ENCODE measurements around the gene COMMD1.

Gene COMMD1

DNA sequence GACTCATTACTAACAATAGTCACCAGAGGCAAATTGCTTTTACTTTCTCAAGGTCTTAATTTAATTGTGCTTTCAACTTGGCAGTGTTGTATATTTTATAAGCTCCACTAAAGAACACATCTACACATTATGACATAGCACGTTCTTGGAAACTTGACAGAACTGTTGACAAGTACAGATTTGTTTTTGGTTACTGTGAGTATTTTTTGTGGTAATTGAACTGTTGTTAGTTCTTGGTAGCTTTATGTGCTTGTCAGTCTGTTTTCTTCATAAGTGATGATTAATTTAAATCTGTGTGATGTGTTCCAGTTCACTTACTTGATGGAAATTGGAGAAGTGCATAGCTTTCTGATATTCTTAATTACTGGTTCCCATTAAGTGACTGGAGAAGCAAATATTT, 63.9 kb downstream of the COMMD1 start (continued):
- TF ChIP-seq ZNF354C (tag by site-specific recombination; IDR thresholded peaks at IDR 0.05; ENCODE audit: borderline replicate concordance, low read depth) = no peak

DNA sequence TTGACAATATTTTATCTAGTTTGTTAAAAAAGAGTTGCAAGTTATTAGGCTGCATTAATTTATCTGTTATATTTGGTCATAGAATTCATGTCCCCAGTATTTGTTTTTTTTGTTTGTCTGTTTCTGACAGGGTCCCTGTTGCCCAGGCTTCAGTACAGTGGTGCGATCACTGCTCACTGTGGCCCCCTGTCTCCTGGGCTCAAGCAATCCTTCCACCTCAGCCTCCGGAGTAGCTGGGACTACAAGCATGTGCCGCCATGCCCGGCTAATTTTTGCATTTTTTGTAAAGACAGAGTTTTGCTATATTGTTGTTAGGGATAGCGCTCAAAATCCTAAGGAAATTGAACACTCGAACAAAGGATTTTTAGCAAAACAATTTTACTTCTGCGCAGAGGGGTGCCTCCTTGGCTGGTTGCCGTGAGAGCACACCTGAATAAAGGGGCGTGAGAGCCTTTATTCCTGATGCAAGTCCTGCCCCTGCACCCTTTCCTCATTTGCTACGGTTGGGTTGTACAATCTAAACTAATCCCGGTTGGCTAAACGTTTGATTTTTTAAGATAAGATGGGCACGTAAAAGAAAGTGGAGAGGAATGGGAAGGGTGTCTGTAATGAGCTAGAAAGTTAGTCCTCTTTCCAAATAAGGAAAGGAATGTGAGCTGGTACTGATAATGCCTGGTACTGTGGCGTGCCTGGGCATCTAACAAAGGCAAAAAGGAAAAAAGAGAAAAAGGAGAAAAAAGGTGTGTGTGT, 65.5 kb downstream of the COMMD1 start:
- H3K36me3 ChIP-seq (ENCODE audit: control insufficient read depth in 2 of 2, insufficient read depth in 1 of 2, low read length in 2 of 2) = no peaks in the 10 kb centered on the region
- H3K4me3 ChIP-seq (ENCODE audit: low read depth, low read length) = no peak overlapping the region
- POLR2A ChIA-PET = no interaction called here
- CTCF ChIA-PET = interaction anchor here (0.6 to 0.7 kb wide), 4 partner anchors 14 to 1275 kb away, joined by 3 to 5 read pairs (median 3); no protein-coding TSS in a partner anchor
- no peak overlapping the region for H3K27ac ChIP-seq (ENCODE audit: extremely low read depth, low read depth, low read length)
- peaks cover 2% of the 10 kb centered on the region; the same call in 1 of the 2 replicates for H3K4me1 ChIP-seq (ENCODE audit: control insufficient read depth, insufficient read depth, low read length)
- H3K9me3 ChIP-seq (ENCODE audit: control insufficient read depth, insufficient read depth, low read depth, low read length) = no peaks in the 10 kb centered on the region
- no peak for TF ChIP-seq ZNF791 (tag by site-specific recombination; IDR thresholded peaks at IDR 0.05)
- 0 out of 2 replicates have a peak, but pooled peaks have one; percentile 11 for TF ChIP-seq SP2 (tag by site-specific recombination; IDR thresholded peaks at IDR 0.05)
- TF ChIP-seq, protein P1, sequence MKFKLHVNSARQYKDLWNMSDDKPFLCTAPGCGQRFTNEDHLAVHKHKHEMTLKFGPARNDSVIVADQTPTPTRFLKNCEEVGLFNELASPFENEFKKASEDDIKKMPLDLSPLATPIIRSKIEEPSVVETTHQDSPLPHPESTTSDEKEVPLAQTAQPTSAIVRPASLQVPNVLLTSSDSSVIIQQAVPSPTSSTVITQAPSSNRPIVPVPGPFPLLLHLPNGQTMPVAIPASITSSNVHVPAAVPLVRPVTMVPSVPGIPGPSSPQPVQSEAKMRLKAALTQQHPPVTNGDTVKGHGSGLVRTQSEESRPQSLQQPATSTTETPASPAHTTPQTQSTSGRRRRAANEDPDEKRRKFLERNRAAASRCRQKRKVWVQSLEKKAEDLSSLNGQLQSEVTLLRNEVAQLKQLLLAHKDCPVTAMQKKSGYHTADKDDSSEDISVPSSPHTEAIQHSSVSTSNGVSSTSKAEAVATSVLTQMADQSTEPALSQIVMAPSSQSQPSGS (tag by site-specific recombination; IDR thresholded peaks at IDR 0.05; ENCODE audit: low read depth) = no peak
- TF ChIP-seq IKZF3 (tag by site-specific recombination; IDR thresholded peaks at IDR 0.05) = 0 out of 2 replicates have a peak, but pooled peaks have one; percentile 17
- peak; percentile 56 for TF ChIP-seq ZXDB (tag by site-specific recombination; IDR thresholded peaks at IDR 0.05)
- TF ChIP-seq ZNF174 (tag by site-specific recombination; IDR thresholded peaks at IDR 0.05) = no peak
- no peak for TF ChIP-seq BCL11A (tag by site-specific recombination; IDR thresholded peaks at IDR 0.05; ENCODE audit: low read depth)
- TF ChIP-seq GLI4 (tag by site-specific recombination; IDR thresholded peaks at IDR 0.05) = no peak
- no peak for TF ChIP-seq ZNF529 (tag by site-specific recombination; IDR thresholded peaks at IDR 0.05; ENCODE audit: insufficient replicate concordance)
- TF ChIP-seq, protein P2, sequence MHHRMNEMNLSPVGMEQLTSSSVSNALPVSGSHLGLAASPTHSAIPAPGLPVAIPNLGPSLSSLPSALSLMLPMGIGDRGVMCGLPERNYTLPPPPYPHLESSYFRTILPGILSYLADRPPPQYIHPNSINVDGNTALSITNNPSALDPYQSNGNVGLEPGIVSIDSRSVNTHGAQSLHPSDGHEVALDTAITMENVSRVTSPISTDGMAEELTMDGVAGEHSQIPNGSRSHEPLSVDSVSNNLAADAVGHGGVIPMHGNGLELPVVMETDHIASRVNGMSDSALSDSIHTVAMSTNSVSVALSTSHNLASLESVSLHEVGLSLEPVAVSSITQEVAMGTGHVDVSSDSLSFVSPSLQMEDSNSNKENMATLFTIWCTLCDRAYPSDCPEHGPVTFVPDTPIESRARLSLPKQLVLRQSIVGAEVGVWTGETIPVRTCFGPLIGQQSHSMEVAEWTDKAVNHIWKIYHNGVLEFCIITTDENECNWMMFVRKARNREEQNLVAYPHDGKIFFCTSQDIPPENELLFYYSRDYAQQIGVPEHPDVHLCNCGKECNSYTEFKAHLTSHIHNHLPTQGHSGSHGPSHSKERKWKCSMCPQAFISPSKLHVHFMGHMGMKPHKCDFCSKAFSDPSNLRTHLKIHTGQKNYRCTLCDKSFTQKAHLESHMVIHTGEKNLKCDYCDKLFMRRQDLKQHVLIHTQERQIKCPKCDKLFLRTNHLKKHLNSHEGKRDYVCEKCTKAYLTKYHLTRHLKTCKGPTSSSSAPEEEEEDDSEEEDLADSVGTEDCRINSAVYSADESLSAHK (tag by site-specific recombination; IDR thresholded peaks at IDR 0.05) = peak; percentile 50; the same call in 1 of the 2 replicates
- TF ChIP-seq ZNF571 (tag by site-specific recombination; IDR thresholded peaks at IDR 0.05) = no peak
- TF ChIP-seq ZNF366 (tag by site-specific recombination; conservative IDR thresholded peaks at IDR 0.05) = peak; percentile 50
- TF ChIP-seq, protein P3, sequence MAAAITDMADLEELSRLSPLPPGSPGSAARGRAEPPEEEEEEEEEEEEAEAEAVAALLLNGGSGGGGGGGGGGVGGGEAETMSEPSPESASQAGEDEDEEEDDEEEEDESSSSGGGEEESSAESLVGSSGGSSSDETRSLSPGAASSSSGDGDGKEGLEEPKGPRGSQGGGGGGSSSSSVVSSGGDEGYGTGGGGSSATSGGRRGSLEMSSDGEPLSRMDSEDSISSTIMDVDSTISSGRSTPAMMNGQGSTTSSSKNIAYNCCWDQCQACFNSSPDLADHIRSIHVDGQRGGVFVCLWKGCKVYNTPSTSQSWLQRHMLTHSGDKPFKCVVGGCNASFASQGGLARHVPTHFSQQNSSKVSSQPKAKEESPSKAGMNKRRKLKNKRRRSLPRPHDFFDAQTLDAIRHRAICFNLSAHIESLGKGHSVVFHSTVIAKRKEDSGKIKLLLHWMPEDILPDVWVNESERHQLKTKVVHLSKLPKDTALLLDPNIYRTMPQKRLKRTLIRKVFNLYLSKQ (tag by site-specific recombination; IDR thresholded peaks at IDR 0.05; ENCODE audit: borderline replicate concordance) = no peak
- TF ChIP-seq ZNF785 (tag by site-specific recombination; IDR thresholded peaks at IDR 0.05) = no peak
- peak; percentile 78 for TF ChIP-seq PRDM1 (tag by site-specific recombination; IDR thresholded peaks at IDR 0.05)
- no peak for TF ChIP-seq ZNF391 (tag by site-specific recombination; IDR thresholded peaks at IDR 0.05; ENCODE audit: borderline replicate concordance, low read depth)
- TF ChIP-seq ZNF335 (tag by site-specific recombination; conservative IDR thresholded peaks at IDR 0.05) = peak; percentile 89
- TF ChIP-seq OSR2 (tag by site-specific recombination; IDR thresholded peaks at IDR 0.05) = no peak
- TF ChIP-seq ZFP69B (tag by site-specific recombination; IDR thresholded peaks at IDR 0.05) = no peak
- TF ChIP-seq ZBTB7A (tag by site-specific recombination; IDR thresholded peaks at IDR 0.05; ENCODE audit: low read depth) = no peak
- no peak for TF ChIP-seq SALL2 (tag by site-specific recombination; IDR thresholded peaks at IDR 0.05; ENCODE audit: borderline replicate concordance)
- TF ChIP-seq ZNF555 (tag by site-specific recombination; conservative IDR thresholded peaks at IDR 0.05) = no peak
- TF ChIP-seq ZNF624 (tag by site-specific recombination; IDR thresholded peaks at IDR 0.05) = no peak
- no peak for TF ChIP-seq HOXC10 (CRISPR knock-in tag; IDR thresholded peaks at IDR 0.05)
- no peak for TF ChIP-seq ZNF302 (tag by site-specific recombination; IDR thresholded peaks at IDR 0.05; ENCODE audit: low read depth)
- no peak for TF ChIP-seq ZNF600 (tag by site-specific recombination; IDR thresholded peaks at IDR 0.05)
- no peak for TF ChIP-seq ZNF10 (tag by site-specific recombination; IDR thresholded peaks at IDR 0.05)
- TF ChIP-seq ZNF660 (tag by site-specific recombination; IDR thresholded peaks at IDR 0.05) = 0 out of 2 replicates have a peak, but pooled peaks have one; percentile 32
- TF ChIP-seq ZNF214 (tag by site-specific recombination; IDR thresholded peaks at IDR 0.05; ENCODE audit: borderline replicate concordance) = no peak
- TF ChIP-seq, protein P4, sequence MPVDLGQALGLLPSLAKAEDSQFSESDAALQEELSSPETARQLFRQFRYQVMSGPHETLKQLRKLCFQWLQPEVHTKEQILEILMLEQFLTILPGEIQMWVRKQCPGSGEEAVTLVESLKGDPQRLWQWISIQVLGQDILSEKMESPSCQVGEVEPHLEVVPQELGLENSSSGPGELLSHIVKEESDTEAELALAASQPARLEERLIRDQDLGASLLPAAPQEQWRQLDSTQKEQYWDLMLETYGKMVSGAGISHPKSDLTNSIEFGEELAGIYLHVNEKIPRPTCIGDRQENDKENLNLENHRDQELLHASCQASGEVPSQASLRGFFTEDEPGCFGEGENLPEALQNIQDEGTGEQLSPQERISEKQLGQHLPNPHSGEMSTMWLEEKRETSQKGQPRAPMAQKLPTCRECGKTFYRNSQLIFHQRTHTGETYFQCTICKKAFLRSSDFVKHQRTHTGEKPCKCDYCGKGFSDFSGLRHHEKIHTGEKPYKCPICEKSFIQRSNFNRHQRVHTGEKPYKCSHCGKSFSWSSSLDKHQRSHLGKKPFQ (tag by site-specific recombination; IDR thresholded peaks at IDR 0.05) = no peak
